Liver (tissue), 9 donors: ENCODE results near the gene ZNF471. TPM values are rescaled to one million over a fixed set of nuclear protein-coding genes. Genes with fewer than 3 reads are reported as not detected.

Source experiments
- DNase-seq: peaks from one replicate; pipeline ENCODE4 v3.0.0-alpha.2; 2017; ENCODE audit warnings: low spot score
- H3K27ac ChIP-seq, 2 donors: one replicate each; pipeline ENCODE4 v1.7.0; 2013; ENCODE audit warnings: inconsistent platforms in 2 of 2, low read length in 2 of 2, control low read depth in 1 of 2, low read depth in 1 of 2, mild to moderate bottlenecking in 1 of 2
- H3K27me3 ChIP-seq, 4 donors: one replicate each; pipeline versions ENCODE4 v1.6.1 to v1.7.0; 2013; ENCODE audit warnings: low read length in 3 of 4, inconsistent platforms in 1 of 4, mild to moderate bottlenecking in 1 of 4, moderate library complexity in 1 of 4; ENCODE audit not compliant: control insufficient read depth in 4 of 4, insufficient read depth in 4 of 4
- H3K36me3 ChIP-seq, 4 donors: one replicate each; pipeline versions ENCODE4 v1.6.1 to v1.7.0; 2013; ENCODE audit warnings: low read length in 3 of 4, mild to moderate bottlenecking in 3 of 4, low read depth in 1 of 4, moderate library complexity in 1 of 4; ENCODE audit not compliant: control insufficient read depth in 4 of 4, insufficient read depth in 3 of 4
- H3K4me1 ChIP-seq, 4 donors: one replicate each; pipeline versions ENCODE4 v1.6.1 to v1.7.0; 2013; ENCODE audit warnings: low read length in 3 of 4, mild to moderate bottlenecking in 3 of 4, moderate library complexity in 1 of 4; ENCODE audit not compliant: control insufficient read depth in 4 of 4, insufficient read depth in 4 of 4
- H3K4me3 ChIP-seq, 3 donors: one replicate each; pipeline versions ENCODE4 v1.6.1 to v1.7.0; 2013; ENCODE audit warnings: low read length in 3 of 3, control low read depth in 1 of 3, low read depth in 1 of 3, mild to moderate bottlenecking in 1 of 3
- H3K9ac ChIP-seq, 2 donors: one replicate each; pipeline ENCODE4 v1.7.0; 2013; ENCODE audit warnings: low read length in 2 of 2, mild to moderate bottlenecking in 2 of 2, moderate library complexity in 2 of 2, control low read depth in 1 of 2, low read depth in 1 of 2
- H3K9me3 ChIP-seq, 4 donors: one replicate each; pipeline versions ENCODE4 v1.6.1 to v1.7.0; 2013; ENCODE audit warnings: low read length in 3 of 4; ENCODE audit not compliant: control insufficient read depth in 4 of 4
- EGR1 ChIP-seq, 2 donors: IDR thresholded peaks; 2 replicates each; pipeline ENCODE4 v1.6.1; 2016 to 2018; ENCODE audit warnings: antibody characterized with exemption in 2 of 2, low read depth in 2 of 2
- FOXA2 ChIP-seq: IDR thresholded peaks from 2 replicates; pipeline ENCODE4 v1.6.1; 2016; ENCODE audit warnings: antibody characterized with exemption
- MAX ChIP-seq: IDR thresholded peaks from 2 replicates; pipeline ENCODE4 v1.6.1; 2016; ENCODE audit warnings: antibody characterized with exemption
- REST ChIP-seq: IDR thresholded peaks from 2 replicates; pipeline ENCODE4 v1.6.1; 2016; ENCODE audit warnings: antibody characterized with exemption, mild to moderate bottlenecking
- RXRA ChIP-seq, 2 donors: IDR thresholded peaks; 2 replicates each; pipeline ENCODE4 v1.6.1; 2017 to 2018; ENCODE audit warnings: antibody characterized with exemption in 2 of 2, mild to moderate bottlenecking in 1 of 2
- TAF1 ChIP-seq: conservative IDR thresholded peaks from 2 replicates; pipeline ENCODE4 v1.6.1; 2016; ENCODE audit warnings: antibody characterized with exemption, mild to moderate bottlenecking
- YY1 ChIP-seq: IDR thresholded peaks from 2 replicates; pipeline ENCODE4 v1.6.1; 2016; ENCODE audit warnings: antibody characterized with exemption, mild to moderate bottlenecking
- ZBTB33 ChIP-seq: IDR thresholded peaks from 2 replicates; pipeline ENCODE4 v1.6.1; 2016; ENCODE audit warnings: antibody characterized with exemption
- WGBS: extraction: QIAGEN DNeasy Blood & Tissue Kit; methylation state at CpG from one replicate; pipeline ENCODE4 v1.1.7; 2013; 5-methylcytosine and 5-hydroxymethylcytosine counted together
- polyA plus RNA-seq, 2 donors: library from polyadenylated mRNA; stranded (reverse) in 1 of 2; unstranded in 1 of 2; fragments of 200-250 nt in 1 of 2; fragments of >200 nt in 1 of 2; fragmentation: Nextera tagmentation in 1 of 2; extraction: Ambion mirVana in 1 of 2; gene quantifications; one replicate each; pipeline versions ENCODE4 v1.2.1 to v1.2.3, GENCODE V29; 2013 to 2015
- total RNA-seq, 2 donors: library from RNA; depleted of rRNA; stranded (reverse); fragments of >200 nt; gene quantifications; one replicate each; pipeline ENCODE4 v1.2.3, GENCODE V29; 2014
- donor health status: healthy.
- donor health status: healthy.
- donor health status: healthy.
- donor health status: healthy.
- donor health status: healthy.

ZNF471 gene
- total and polyA plus RNA-seq, 4 donors, result 0.77 to 2.3 (median 0.96) TPM

- WGBS, result 68% methylated on average over 6 of the region's 6 CpGs
- TF ChIP-seq ZBTB33, result no peak
- TF ChIP-seq REST, result no peak
- no peak for TF ChIP-seq YY1
- TF ChIP-seq RXRA (IDR thresholded peaks at IDR 0.05), result no peak
- TF ChIP-seq MAX, result no peak
- no peak for TF ChIP-seq FOXA2
- TF ChIP-seq TAF1, result no peak
- peaks cover 6 to 23% (median 19%) of the 10 kb centered on the region in 4 donors for H3K36me3 ChIP-seq
Measured at GRCh38 chr19:56547535-56547934, 39.9 kb downstream of the ZNF471 start.

GRCh38 chr19:56554272-56554869, 46.7 kb downstream of the ZNF471 start:
- TF ChIP-seq MAX, result no peak
- TF ChIP-seq RXRA (IDR thresholded peaks at IDR 0.05), result no peak
- TF ChIP-seq EGR1 (IDR thresholded peaks at IDR 0.05; ENCODE audit: low read depth in 2 of 2), result no peak
- no peak for TF ChIP-seq FOXA2
- TF ChIP-seq ZBTB33, result no peak
- no peak overlapping the region for H3K9ac ChIP-seq
- peak overlapping the region in 2 of 3 donors; percentile 27 to 59 for H3K4me3 ChIP-seq
- no peak for DNase-seq
- H3K4me1 ChIP-seq, result no peaks in the 10 kb centered on the region
- 98% methylated on average over 6 of the region's 6 CpGs for WGBS
- peaks cover 33 to 91% (median 64%) of the 10 kb centered on the region in 4 donors for H3K9me3 ChIP-seq
- peaks cover 8 to 37% (median 30%) of the 10 kb centered on the region in 4 donors for H3K36me3 ChIP-seq
- no peaks in the 10 kb centered on the region for H3K27me3 ChIP-seq
- no peak overlapping the region for H3K27ac ChIP-seq

More at GRCh38 chr19:56547535-56547934, 39.9 kb downstream of the ZNF471 start:
- peaks cover 32 to 80% (median 60%) of the 10 kb centered on the region in 4 donors for H3K9me3 ChIP-seq
- no peak for DNase-seq
- no peaks in the 10 kb centered on the region for H3K4me1 ChIP-seq
- H3K4me3 ChIP-seq, result peak overlapping the region in 2 of 3 donors; percentile 37 to 45
- no peaks in the 10 kb centered on the region for H3K27me3 ChIP-seq
- no peak overlapping the region for H3K27ac ChIP-seq
- H3K9ac ChIP-seq, result no peak overlapping the region
